Measurements from ENCODE around the gene PRKAA2.

PRKAA2 gene

GRCh38 chr1:56709995-56710394 lies 64.9 kb downstream of the PRKAA2 start:
- TF ChIP-seq ZBTB7A (IDR thresholded peaks at IDR 0.05; ENCODE audit: low read depth), result no peak
- TF ChIP-seq TEAD4 (IDR thresholded peaks at IDR 0.05), result no peak
- no peak for TF ChIP-seq USF1 (IDR thresholded peaks at IDR 0.05)
- no peak for TF ChIP-seq MAX (IDR thresholded peaks at IDR 0.05)
- no peak for TF ChIP-seq YY1 (IDR thresholded peaks at IDR 0.05; ENCODE audit: low read depth)
- TF ChIP-seq REST (IDR thresholded peaks at IDR 0.05; ENCODE audit: low read depth), result no peak
- no peak for TF ChIP-seq EP300 (IDR thresholded peaks at IDR 0.05; ENCODE audit: borderline replicate concordance)
- TF ChIP-seq EGR1 (IDR thresholded peaks at IDR 0.05), result no peak
- TF ChIP-seq CEBPB (IDR thresholded peaks at IDR 0.05), result no peak
- no peak for TF ChIP-seq FOXM1 (IDR thresholded peaks at IDR 0.05; ENCODE audit: borderline replicate concordance, low read depth)
- no peak for TF ChIP-seq RAD21 (IDR thresholded peaks at IDR 0.05; ENCODE audit: low read depth)
- TF ChIP-seq TAF1 (IDR thresholded peaks at IDR 0.05; ENCODE audit: low read depth), result no peak
- TF ChIP-seq TCF12 (IDR thresholded peaks at IDR 0.05; ENCODE audit: low read depth), result no peak

GRCh38 chr1:56710646-56711045 lies 65.5 kb downstream of the PRKAA2 start:
- no peak for TF ChIP-seq CEBPB (IDR thresholded peaks at IDR 0.05)
- peak; percentile 9; the same call in 1 of the 2 replicates for TF ChIP-seq TEAD4 (IDR thresholded peaks at IDR 0.05)
- TF ChIP-seq ZBTB7A (IDR thresholded peaks at IDR 0.05; ENCODE audit: low read depth), result no peak
- no peak for TF ChIP-seq FOXM1 (IDR thresholded peaks at IDR 0.05; ENCODE audit: borderline replicate concordance, low read depth)
- TF ChIP-seq USF1 (IDR thresholded peaks at IDR 0.05), result no peak
- TF ChIP-seq YY1 (IDR thresholded peaks at IDR 0.05; ENCODE audit: low read depth), result no peak

DNA sequence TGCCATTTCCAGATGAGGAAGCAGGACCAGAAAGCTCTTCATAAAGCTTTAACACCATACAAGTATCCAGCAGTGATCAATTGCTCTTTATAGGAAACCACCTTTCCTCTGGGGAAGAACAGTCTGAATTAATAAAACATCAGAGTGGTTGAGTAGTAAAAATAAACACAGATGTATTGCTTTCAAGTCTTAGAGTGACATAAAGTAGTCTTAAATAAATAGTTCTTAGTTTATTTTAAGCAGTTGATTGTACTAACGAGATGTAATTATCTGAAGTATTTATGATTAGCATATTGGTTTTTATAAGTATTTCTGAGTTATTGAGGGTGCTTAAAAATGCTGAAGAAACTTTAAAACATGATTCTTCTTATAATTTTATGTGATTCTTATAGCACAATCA lies 67.0 kb downstream of the PRKAA2 start:
- TF ChIP-seq ZBTB7A (IDR thresholded peaks at IDR 0.05; ENCODE audit: low read depth), result no peak

DNA sequence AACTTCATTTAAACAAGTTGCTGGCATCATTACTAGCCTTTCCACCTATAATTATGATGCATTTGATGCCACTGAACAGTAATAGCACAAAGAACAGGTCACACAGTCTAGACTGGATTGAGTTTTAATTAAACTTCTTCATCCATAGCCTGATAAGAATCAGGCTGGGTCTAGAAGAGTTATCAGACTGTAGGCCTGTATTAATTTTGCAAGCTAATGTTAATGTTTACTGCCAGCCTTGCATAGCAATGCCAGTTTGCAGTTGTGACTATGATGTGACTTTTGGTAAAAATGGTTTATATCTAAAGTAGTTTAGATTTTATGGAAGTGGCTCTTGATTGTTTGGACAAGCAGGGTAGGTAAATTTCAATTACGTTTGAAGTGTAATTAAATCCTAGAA lies 68.0 kb downstream of the PRKAA2 start:
- TF ChIP-seq EGR1 (IDR thresholded peaks at IDR 0.05) (no peak), ZBTB7A (IDR thresholded peaks at IDR 0.05; ENCODE audit: low read depth) (no peak), TEAD4 (IDR thresholded peaks at IDR 0.05) (no peak), CREB1 (IDR thresholded peaks at IDR 0.05; ENCODE audit: low read depth) (no peak), MAX (IDR thresholded peaks at IDR 0.05) (no peak), CEBPB (IDR thresholded peaks at IDR 0.05) (no peak), FOXM1 (IDR thresholded peaks at IDR 0.05; ENCODE audit: borderline replicate concordance, low read depth) (no peak), TCF12 (IDR thresholded peaks at IDR 0.05; ENCODE audit: low read depth) (no peak), REST (IDR thresholded peaks at IDR 0.05; ENCODE audit: low read depth) (no peak), RAD21 (IDR thresholded peaks at IDR 0.05; ENCODE audit: low read depth) (no peak)

GRCh38 chr1:56715156-56715555 lies 70.0 kb downstream of the PRKAA2 start:
- TF ChIP-seq ZBTB7A (IDR thresholded peaks at IDR 0.05; ENCODE audit: low read depth) (no peak), TAF1 (IDR thresholded peaks at IDR 0.05; ENCODE audit: low read depth) (no peak), MAX (IDR thresholded peaks at IDR 0.05) (no peak), REST (IDR thresholded peaks at IDR 0.05; ENCODE audit: low read depth) (no peak), CREB1 (IDR thresholded peaks at IDR 0.05; ENCODE audit: low read depth) (no peak), EP300 (IDR thresholded peaks at IDR 0.05; ENCODE audit: borderline replicate concordance) (no peak), TEAD4 (IDR thresholded peaks at IDR 0.05) (no peak), FOXM1 (IDR thresholded peaks at IDR 0.05; ENCODE audit: borderline replicate concordance, low read depth) (no peak), CEBPB (IDR thresholded peaks at IDR 0.05) (no peak), RAD21 (IDR thresholded peaks at IDR 0.05; ENCODE audit: low read depth) (no peak)

All from Ishikawa (cell line).